Muscle layer of duodenum (tissue), 2 donors: Measurements from ENCODE around the gene OR10H1.
"Not testable (repeated sequence)": the region's sequence is repeated elsewhere in the genome, so short reads cannot be mapped to it uniquely, and the experiment has no call there.

Experiments
- H3K27ac ChIP-seq: one replicate; pipeline ENCODE4 v1.7.0; 2013; ENCODE audit warnings: mild to moderate bottlenecking, low read length
- H3K27me3 ChIP-seq: one replicate; pipeline ENCODE4 v1.7.0; 2013; ENCODE audit warnings: low read depth, mild to moderate bottlenecking, control low read depth, low read length
- H3K36me3 ChIP-seq, 2 donors: one replicate each; pipeline ENCODE4 v1.7.0; 2013; ENCODE audit warnings: low read length in 2 of 2, control low read depth in 1 of 2, mild to moderate bottlenecking in 1 of 2; ENCODE audit not compliant: insufficient read depth in 2 of 2, control insufficient read depth in 1 of 2
- H3K4me1 ChIP-seq, 2 donors: one replicate each; pipeline ENCODE4 v1.7.0; 2013; ENCODE audit warnings: low read length in 2 of 2, mild to moderate bottlenecking in 2 of 2, control low read depth in 1 of 2, moderate library complexity in 1 of 2; ENCODE audit not compliant: insufficient read depth in 2 of 2, control insufficient read depth in 1 of 2
- H3K4me3 ChIP-seq, 2 donors: one replicate each; pipeline ENCODE4 v1.7.0; 2013; ENCODE audit warnings: low read length in 2 of 2, low read depth in 1 of 2, mild to moderate bottlenecking in 1 of 2
- H3K9me3 ChIP-seq, 2 donors: one replicate each; pipeline ENCODE4 v1.7.0; 2013; ENCODE audit warnings: low read length in 2 of 2, control low read depth in 1 of 2, mild to moderate bottlenecking in 1 of 2; ENCODE audit not compliant: control insufficient read depth in 1 of 2
- donor health status: healthy.

OR10H1 gene

DNA sequence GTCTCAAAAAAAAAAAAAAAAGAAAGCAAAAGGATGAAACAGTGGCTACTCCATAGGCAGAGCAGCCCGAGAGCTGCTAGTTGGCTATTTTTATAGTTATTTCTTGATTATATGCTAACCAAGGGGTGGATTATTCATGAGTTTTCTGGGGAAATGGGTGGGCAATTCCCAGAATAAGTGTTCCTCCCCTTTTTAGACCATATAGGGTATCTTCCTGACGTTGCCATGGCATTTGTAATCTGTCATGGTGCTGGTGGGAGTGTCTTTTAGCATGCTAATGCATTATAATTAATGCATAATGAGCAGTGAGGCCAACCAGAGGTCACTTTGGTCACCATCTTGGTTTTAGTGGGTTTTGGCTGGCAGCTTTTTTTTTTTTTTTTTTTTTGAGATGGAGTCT is 25.4 kb upstream of the OR10H1 start:
- H3K36me3 ChIP-seq = no peaks in the 10 kb centered on the region
- no peak overlapping the region for H3K4me3 ChIP-seq
- H3K9me3 ChIP-seq = no peaks in the 10 kb centered on the region
- H3K27me3 ChIP-seq = no peaks in the 10 kb centered on the region
- H3K4me1 ChIP-seq = peaks cover 2 to 4% of the 10 kb centered on the region in 2 donors
- H3K27ac ChIP-seq = no peak overlapping the region

DNA sequence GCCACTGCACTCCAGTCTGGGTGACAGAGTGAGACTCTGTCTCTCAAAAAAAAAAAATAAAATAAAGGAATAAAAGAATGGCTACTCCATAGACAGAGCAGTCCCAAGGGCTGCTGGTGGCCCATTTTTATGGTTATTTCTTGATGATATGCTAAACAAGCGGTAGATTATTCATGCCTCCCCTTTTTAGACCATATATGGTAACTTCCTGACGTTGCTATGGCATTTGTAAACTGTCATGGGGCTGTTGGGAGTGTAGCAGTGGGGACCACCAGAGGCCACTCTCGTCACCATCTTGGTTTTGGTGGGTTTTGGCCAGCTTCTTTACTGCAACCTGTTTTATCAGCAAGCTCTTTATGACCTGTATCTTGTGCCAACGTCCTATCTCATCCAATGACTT is 24.4 kb upstream of the OR10H1 start:
- not testable (repeated sequence) for H3K27ac ChIP-seq, H3K4me1 ChIP-seq, H3K27me3 ChIP-seq, H3K36me3 ChIP-seq, H3K4me3 ChIP-seq, H3K9me3 ChIP-seq

DNA sequence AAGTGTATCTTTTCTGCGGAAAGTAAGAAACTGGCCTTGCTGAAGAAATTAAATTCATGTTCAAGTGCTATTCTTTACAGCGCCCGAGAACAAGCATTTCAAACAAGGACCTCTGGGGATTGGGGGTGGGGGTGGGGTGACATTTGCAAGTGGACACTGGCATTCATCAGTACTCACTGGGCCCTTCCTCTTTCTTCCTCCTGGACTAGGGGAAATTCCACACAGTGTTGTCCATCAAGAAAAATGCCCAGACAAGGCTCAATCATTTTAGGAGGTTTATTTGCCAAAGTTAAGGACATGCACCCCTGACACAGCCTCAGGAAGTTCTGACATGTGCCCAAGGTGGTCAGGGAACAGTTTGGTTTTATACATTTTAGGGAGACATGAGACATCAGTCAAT is 22.9 kb upstream of the OR10H1 start:
- H3K9me3 ChIP-seq = no peaks in the 10 kb centered on the region
- no peak overlapping the region for H3K4me3 ChIP-seq
- no peaks in the 10 kb centered on the region for H3K36me3 ChIP-seq
- peaks cover 4 to 6% of the 10 kb centered on the region in 2 donors for H3K4me1 ChIP-seq
- H3K27ac ChIP-seq = no peak overlapping the region
- H3K27me3 ChIP-seq = no peaks in the 10 kb centered on the region

DNA sequence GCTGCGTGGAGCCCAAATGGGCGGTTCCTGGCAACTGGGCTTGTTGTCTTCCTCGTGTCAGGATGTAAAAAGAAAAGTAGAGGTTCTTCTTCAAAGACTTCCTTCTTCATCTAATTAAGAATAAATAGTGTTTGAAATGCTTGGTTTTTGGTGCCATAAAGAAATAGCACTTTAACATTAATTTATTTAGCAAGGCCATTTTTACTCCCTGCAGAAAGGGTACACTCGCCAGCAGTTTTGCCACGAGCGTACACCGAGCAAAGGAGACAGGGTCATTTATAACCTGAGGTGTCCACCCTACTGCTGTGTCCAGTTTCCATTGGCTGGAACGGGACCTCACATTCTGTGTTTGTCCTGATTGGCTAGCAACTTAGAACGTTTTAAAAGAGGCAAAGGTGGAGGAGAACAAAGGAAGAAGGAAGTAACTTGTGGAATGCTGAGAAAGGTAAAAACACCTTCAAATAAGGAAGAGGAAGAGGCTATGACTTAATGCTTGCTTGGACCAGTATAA is 21.8 kb upstream of the OR10H1 start:
- Histone ChIP-seq H3K36me3 (no peaks in the 10 kb centered on the region), H3K9me3 (no peaks in the 10 kb centered on the region), H3K4me1 (peaks cover 4 to 6% of the 10 kb centered on the region in 2 donors), H3K4me3 (peak overlapping the region; percentile 77 to 81), H3K27me3 (no peaks in the 10 kb centered on the region), H3K27ac (peak overlapping the region; percentile 96)

DNA sequence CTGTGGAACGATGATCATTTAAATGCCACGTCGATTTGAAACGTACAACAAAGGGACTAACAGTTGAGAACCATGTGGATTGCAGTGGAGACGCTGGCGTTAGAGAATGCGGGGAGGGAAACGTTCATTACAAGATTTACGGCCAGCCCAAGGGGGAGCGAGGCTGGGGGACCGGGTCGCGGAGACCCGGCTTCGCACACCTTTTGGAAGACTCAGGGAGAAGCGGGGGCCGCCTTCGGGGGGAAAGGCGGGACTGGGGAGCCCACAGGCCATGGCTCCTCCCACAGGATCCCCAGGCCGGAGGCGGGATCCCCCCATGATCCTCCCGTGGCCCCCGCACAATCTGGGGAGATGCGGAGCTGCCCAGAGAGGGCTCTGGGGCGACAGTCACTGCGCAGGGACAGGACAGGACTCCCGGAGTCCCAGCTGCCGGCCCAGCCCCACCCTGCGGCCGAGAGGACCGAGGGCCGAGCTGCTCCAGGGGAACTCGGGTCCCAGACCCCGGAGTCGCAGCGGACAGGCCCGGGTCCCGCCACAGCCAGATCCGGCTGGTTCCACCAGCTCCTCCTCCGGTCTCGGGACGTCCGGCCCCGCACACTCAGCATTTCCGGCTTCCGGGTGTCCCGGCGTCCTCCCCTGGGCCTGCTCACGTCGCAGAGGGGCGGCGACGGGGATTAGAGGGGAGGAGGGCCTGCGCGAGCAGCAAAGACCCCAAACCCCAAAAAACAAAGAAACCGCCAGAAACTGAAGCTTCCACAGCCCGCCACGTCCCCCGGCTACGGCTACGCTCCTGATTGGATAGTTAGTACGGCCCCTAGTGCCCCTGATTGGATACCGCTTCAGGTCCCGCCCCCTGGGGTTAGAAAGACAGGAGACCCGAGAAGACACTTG is 21.1 kb upstream of the OR10H1 start:
- Histone ChIP-seq H3K27me3 (no peaks in the 10 kb centered on the region), H3K9me3 (no peaks in the 10 kb centered on the region), H3K27ac (peak overlapping the region; percentile 96), H3K36me3 (no peaks in the 10 kb centered on the region), H3K4me1 (peaks cover 4 to 6% of the 10 kb centered on the region in 2 donors), H3K4me3 (peak overlapping the region; percentile 77 to 81)

DNA sequence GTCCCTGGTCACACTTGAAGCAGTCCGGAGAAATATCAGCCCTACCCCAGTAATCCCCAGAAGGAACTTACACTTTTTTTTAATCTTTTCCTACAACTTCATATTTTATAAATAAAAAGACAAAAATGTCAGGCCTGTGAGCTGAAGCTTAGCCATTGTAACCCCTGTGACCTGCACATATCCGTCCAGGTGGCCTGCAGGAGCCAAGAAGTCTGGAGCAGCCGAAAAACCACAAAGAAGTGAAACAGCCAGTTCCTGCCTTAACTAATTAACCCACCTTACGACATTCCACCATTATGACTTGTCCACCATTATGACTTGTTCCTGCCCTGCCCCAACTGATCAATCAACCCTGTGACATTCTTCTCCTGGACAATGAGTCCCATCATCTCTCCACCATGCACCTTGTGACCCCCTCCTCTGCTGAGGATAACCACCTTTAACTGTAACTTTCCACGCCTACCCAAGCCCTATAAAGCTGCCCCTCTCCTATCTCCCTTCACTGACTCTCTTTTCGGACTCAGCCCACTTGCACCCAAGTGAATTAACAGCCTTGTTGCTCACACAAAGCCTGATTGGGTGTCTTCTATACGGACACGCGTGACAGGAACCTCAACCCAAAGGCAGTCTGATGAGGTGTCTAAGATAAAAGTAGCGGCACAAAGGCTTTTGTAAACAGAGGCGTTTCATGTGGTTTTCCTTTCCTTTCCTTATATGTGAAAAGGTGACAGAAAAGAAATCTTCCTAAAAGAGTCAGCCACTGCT is 20.3 kb upstream of the OR10H1 start:
- H3K36me3 ChIP-seq, H3K27me3 ChIP-seq, H3K9me3 ChIP-seq, H3K4me1 ChIP-seq: not testable (repeated sequence)
- Histone ChIP-seq H3K27ac (peak overlapping the region; percentile 96), H3K4me3 (peak overlapping the region; percentile 77 to 81)

DNA sequence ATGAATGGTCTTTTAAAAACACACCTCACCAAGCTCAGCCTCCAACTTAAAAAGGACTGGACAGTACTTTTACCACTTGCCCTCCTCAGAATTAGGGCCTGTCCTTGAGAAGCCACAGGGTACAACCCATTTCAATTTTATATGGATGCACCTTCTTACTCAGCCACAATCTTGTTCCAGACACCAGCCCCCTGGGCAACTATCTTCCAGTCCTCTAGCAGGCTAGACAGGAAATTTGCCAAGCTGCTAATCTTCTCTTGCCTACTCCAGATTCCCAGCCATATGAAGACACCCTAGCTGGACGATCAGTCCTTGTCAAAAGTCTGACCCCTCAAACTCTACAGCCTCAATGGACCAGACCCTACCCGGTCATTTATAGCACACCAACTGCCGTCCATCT is 18.8 kb upstream of the OR10H1 start:
- not testable (repeated sequence) for H3K4me3 ChIP-seq

DNA sequence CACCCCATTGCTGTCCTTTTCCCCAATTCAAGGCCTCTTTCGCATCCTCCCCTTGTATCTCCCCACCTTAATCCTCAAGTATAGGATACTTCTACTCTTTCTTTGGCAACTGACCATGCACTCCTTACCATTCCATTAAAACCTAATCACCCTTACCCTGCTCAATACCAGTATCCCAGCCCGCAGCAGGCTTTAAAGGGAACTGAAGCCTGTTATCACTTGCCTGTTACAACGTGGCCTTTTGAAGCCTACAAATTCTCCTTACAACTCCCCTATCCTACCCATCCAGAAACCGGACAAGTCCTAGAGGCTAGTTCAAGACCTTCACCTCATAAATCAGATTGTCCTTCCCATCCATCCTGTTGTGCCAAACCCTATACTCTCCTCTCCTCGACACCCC is 16.2 kb upstream of the OR10H1 start:
- H3K27ac ChIP-seq = no peak overlapping the region
- no peaks in the 10 kb centered on the region for H3K36me3 ChIP-seq
- H3K4me3 ChIP-seq = no peak overlapping the region
- no peaks in the 10 kb centered on the region for H3K27me3 ChIP-seq
- H3K9me3 ChIP-seq = no peaks in the 10 kb centered on the region
- peaks cover 4 to 6% of the 10 kb centered on the region in 2 donors for H3K4me1 ChIP-seq

More for the DNA sequence above, 18.8 kb upstream of the OR10H1 start:
- not testable (repeated sequence) for H3K27me3 ChIP-seq, H3K27ac ChIP-seq, H3K9me3 ChIP-seq, H3K36me3 ChIP-seq, H3K4me1 ChIP-seq

DNA sequence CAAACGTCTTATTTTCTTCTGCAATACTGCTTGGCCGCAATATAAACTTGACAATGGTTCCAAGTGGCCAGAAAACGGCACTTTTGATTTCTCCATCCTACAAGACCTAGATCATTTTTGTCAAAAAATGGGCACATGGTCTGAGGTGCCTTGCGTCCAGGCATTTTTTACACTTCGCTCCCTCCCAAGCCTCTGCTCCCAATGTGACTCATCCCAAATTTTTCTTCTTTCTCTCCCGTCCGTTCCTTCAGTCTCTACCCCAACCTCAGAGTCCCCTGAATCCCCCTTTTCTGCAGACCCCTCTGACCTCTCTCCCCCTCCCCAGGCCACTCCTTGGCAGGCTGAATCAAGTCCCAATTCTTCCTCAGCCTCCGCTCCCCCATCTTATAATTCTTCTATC is 14.3 kb upstream of the OR10H1 start:
- no peaks in the 10 kb centered on the region for H3K4me1 ChIP-seq
- no peaks in the 10 kb centered on the region for H3K9me3 ChIP-seq
- no peaks in the 10 kb centered on the region for H3K27me3 ChIP-seq
- H3K36me3 ChIP-seq = no peaks in the 10 kb centered on the region
- H3K4me3 ChIP-seq = no peak overlapping the region
- H3K27ac ChIP-seq = no peak overlapping the region

DNA sequence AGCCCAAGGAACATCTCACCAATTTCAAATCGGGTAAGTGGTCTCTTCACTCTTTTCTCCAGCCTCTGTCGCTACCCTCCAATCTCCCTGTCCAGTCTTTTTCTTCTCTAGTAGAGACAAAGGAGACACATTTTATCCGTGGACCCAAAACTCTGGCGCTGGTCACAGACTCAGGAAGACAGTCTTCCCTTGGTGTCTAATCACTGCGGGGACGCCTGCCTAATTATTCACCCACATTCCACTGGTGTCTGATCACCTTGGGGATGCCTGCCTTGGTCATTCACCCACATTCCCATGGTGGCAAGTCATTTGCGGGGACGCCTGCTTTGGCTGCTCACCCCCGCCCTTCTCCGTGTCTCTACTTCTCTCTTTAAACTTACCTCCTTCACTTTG is 13.8 kb upstream of the OR10H1 start:
- Histone ChIP-seq H3K27me3 (no peaks in the 10 kb centered on the region), H3K36me3 (no peaks in the 10 kb centered on the region), H3K9me3 (no peaks in the 10 kb centered on the region), H3K4me3 (no peak overlapping the region), H3K27ac (no peak overlapping the region), H3K4me1 (no peaks in the 10 kb centered on the region)

DNA sequence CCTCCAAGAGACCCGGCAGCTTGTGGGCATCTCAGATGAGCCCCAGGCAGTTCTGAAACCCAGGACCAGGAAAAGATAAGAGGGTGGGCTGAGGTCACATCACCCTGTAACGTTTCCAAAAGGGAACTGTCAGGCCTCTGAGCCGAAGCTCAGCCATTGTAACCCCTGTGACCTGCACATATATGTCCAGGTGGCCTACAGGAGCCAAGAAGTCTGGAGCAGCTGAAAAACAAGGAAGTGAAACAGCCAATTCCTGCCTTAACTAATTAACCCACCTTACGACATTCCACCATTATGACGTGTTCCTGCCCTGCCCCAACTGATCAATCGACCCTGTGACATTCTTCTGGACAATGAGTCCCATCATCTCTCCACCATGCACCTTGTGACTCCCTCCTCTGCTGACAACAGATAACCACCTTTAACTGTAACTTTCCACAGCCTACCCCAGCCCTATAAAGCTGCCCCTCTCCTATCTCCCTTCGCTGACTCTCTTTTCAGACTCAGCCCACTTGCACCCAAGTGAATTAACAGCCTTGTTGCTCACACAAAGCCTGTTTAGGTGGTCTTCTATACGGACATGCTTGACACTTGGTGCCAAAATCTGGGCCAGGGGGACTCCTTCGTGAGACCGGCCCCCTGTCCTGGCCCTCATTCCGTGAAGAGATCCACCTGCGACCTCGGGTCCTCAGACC is 13.3 kb upstream of the OR10H1 start:
- H3K4me1 ChIP-seq = not testable (repeated sequence)

More for the DNA sequence above, 13.3 kb upstream of the OR10H1 start:
- H3K27me3 ChIP-seq, H3K4me3 ChIP-seq, H3K36me3 ChIP-seq, H3K27ac ChIP-seq, H3K9me3 ChIP-seq: not testable (repeated sequence)
